ENCODE results near the gene PANK1. TPM values are rescaled to one million over a fixed set of nuclear protein-coding genes. Genes with fewer than 3 reads are reported as not detected.

The PANK1 gene
- total and polyA plus RNA-seq, 2 of the 8 experiments (the other 6 are each of a cell fraction or from before 2014, with no cell fraction given): 18.5 to 40.4 TPM

- TF ChIP-seq POU5F1 (IDR thresholded peaks at IDR 0.05; ENCODE audit: low read depth, low read length) (no peak), NANOG (IDR thresholded peaks at IDR 0.05; ENCODE audit: insufficient read depth, low read depth, low read length, poor library complexity, severe bottlenecking) (no peak)
Measured at GRCh38 chr10:89540420-89540949, 104.6 kb downstream of the PANK1 start (continued).

All from H1 (cell line).